ENCODE measurements around the gene PYHIN1.

The PYHIN1 gene

GRCh38 chr1:159014851-159015250 lies 83.5 kb downstream of the PYHIN1 start:
- peaks cover 19 to 58% (median 42%) of the 10 kb centered on the region in 4 experiments for H3K4me1 ChIP-seq (ENCODE audit: control extremely low read depth in 1 of 4, control insufficient read depth in 4 of 4, insufficient read depth in 4 of 4, low read length in 3 of 4)
- ChIA-PET CTCF (interaction anchor here (0.5 kb wide), 1 partner anchor 898 kb away, joined by 3 read pairs; no protein-coding TSS in a partner anchor), POLR2A (no interaction called here)
- no peak for DNase-seq
- no peak overlapping the region for H3K27ac ChIP-seq (ENCODE audit: insufficient read depth in 1 of 2, low read depth in 1 of 2, low read length in 2 of 2, poor library complexity in 1 of 2, severe bottlenecking in 2 of 2)
- no peaks in the 10 kb centered on the region for H3K27me3 ChIP-seq (replicated peaks in 2 of 5; ENCODE audit: control insufficient read depth in 4 of 5, insufficient read depth in 5 of 5, low read length in 4 of 5)
- H3K9me3 ChIP-seq (ENCODE audit: control extremely low read depth in 1 of 5, control insufficient read depth in 4 of 5, insufficient read depth in 2 of 5, low read depth in 1 of 5, low read length in 4 of 5): peaks cover 0 to 3% (median 0%) of the 10 kb centered on the region in 5 experiments
- peak overlapping the region in 2 of 7 experiments; percentile 7 to 44 for H3K4me3 ChIP-seq (ENCODE audit: control insufficient read depth in 1 of 7, extremely low read depth in 1 of 7, insufficient read depth in 4 of 7, low read depth in 2 of 7, low read length in 6 of 7)
- WGBS (ENCODE audit: insufficient coverage): no CpG with 5 or more reads among the region's 3 CpGs
- peaks cover 17 to 54% (median 35%) of the 10 kb centered on the region in 4 experiments for H3K36me3 ChIP-seq (ENCODE audit: control insufficient read depth in 4 of 4, insufficient read depth in 4 of 4, low read length in 3 of 4)

- WGBS (ENCODE audit: insufficient coverage): 5% methylated on average over 2 of the region's 4 CpGs
- peak overlapping the region in 5 of 7 experiments; percentile 8 to 61 (median 51) for H3K4me3 ChIP-seq (ENCODE audit: control insufficient read depth in 1 of 7, extremely low read depth in 1 of 7, insufficient read depth in 4 of 7, low read depth in 2 of 7, low read length in 6 of 7)
- POLR2A ChIA-PET: no interaction called here
- peaks cover 0 to 3% (median 0%) of the 10 kb centered on the region in 5 experiments for H3K9me3 ChIP-seq (ENCODE audit: control extremely low read depth in 1 of 5, control insufficient read depth in 4 of 5, insufficient read depth in 2 of 5, low read depth in 1 of 5, low read length in 4 of 5)
- CTCF ChIA-PET: interaction anchor here (0.5 kb wide), 1 partner anchor 898 kb away, joined by 3 read pairs; no protein-coding TSS in a partner anchor
- peak; percentile 84 to 95 (median 92) for DNase-seq
- H3K36me3 ChIP-seq (ENCODE audit: control insufficient read depth in 4 of 4, insufficient read depth in 4 of 4, low read length in 3 of 4): peaks cover 22 to 61% (median 40%) of the 10 kb centered on the region in 4 experiments
- no peaks in the 10 kb centered on the region for H3K27me3 ChIP-seq (replicated peaks in 2 of 5; ENCODE audit: control insufficient read depth in 4 of 5, insufficient read depth in 5 of 5, low read length in 4 of 5)
- peaks cover 19 to 56% (median 42%) of the 10 kb centered on the region in 4 experiments for H3K4me1 ChIP-seq (ENCODE audit: control extremely low read depth in 1 of 4, control insufficient read depth in 4 of 4, insufficient read depth in 4 of 4, low read length in 3 of 4)
- H3K27ac ChIP-seq (ENCODE audit: insufficient read depth in 1 of 2, low read depth in 1 of 2, low read length in 2 of 2, poor library complexity in 1 of 2, severe bottlenecking in 2 of 2): peak overlapping the region; percentile 62 to 73
Observed at GRCh38 chr1:159015440-159015909, 84.1 kb downstream of the PYHIN1 start.

- no peak for DNase-seq
- WGBS (ENCODE audit: insufficient coverage): 95% methylated on average over 4 of the region's 10 CpGs
- peaks cover 0 to 7% (median 3%) of the 10 kb centered on the region in 4 experiments for H3K4me1 ChIP-seq (ENCODE audit: control extremely low read depth in 1 of 4, control insufficient read depth in 4 of 4, insufficient read depth in 4 of 4, low read length in 3 of 4)
- no peak overlapping the region for H3K4me3 ChIP-seq (ENCODE audit: control insufficient read depth in 1 of 7, extremely low read depth in 1 of 7, insufficient read depth in 4 of 7, low read depth in 2 of 7, low read length in 6 of 7)
- H3K9me3 ChIP-seq (ENCODE audit: control extremely low read depth in 1 of 5, control insufficient read depth in 4 of 5, insufficient read depth in 2 of 5, low read depth in 1 of 5, low read length in 4 of 5): peaks cover 0 to 3% (median 0%) of the 10 kb centered on the region in 5 experiments
- no peaks in the 10 kb centered on the region for H3K27me3 ChIP-seq (replicated peaks in 2 of 5; ENCODE audit: control insufficient read depth in 4 of 5, insufficient read depth in 5 of 5, low read length in 4 of 5)
- no peak overlapping the region for H3K27ac ChIP-seq (ENCODE audit: insufficient read depth in 1 of 2, low read depth in 1 of 2, low read length in 2 of 2, poor library complexity in 1 of 2, severe bottlenecking in 2 of 2)
- POLR2A ChIA-PET: interaction anchor here (0.6 kb wide), 1 partner anchor 107 kb away, joined by 3 read pairs; no protein-coding TSS in a partner anchor
- peaks cover 20 to 63% (median 41%) of the 10 kb centered on the region in 4 experiments for H3K36me3 ChIP-seq (ENCODE audit: control insufficient read depth in 4 of 4, insufficient read depth in 4 of 4, low read length in 3 of 4)
- CTCF ChIA-PET: no interaction called here
Observed at GRCh38 chr1:159023723-159024122, 92.4 kb downstream of the PYHIN1 start.

- peaks cover 0 to 4% (median 2%) of the 10 kb centered on the region in 4 experiments for H3K4me1 ChIP-seq (ENCODE audit: control extremely low read depth in 1 of 4, control insufficient read depth in 4 of 4, insufficient read depth in 4 of 4, low read length in 3 of 4)
- DNase-seq: no peak
- no peaks in the 10 kb centered on the region for H3K27me3 ChIP-seq (replicated peaks in 2 of 5; ENCODE audit: control insufficient read depth in 4 of 5, insufficient read depth in 5 of 5, low read length in 4 of 5)
- ChIA-PET POLR2A (interaction anchor here (0.6 kb wide), 1 partner anchor 377 kb away, joined by 3 read pairs; no protein-coding TSS in a partner anchor), CTCF (no interaction called here)
- no peak overlapping the region for H3K4me3 ChIP-seq (ENCODE audit: control insufficient read depth in 1 of 7, extremely low read depth in 1 of 7, insufficient read depth in 4 of 7, low read depth in 2 of 7, low read length in 6 of 7)
- H3K36me3 ChIP-seq (ENCODE audit: control insufficient read depth in 4 of 4, insufficient read depth in 4 of 4, low read length in 3 of 4): peaks cover 20 to 64% (median 36%) of the 10 kb centered on the region in 4 experiments
- 100% methylated on average over 4 of the region's 7 CpGs for WGBS (ENCODE audit: insufficient coverage)
- no peak overlapping the region for H3K27ac ChIP-seq (ENCODE audit: insufficient read depth in 1 of 2, low read depth in 1 of 2, low read length in 2 of 2, poor library complexity in 1 of 2, severe bottlenecking in 2 of 2)
- H3K9me3 ChIP-seq (ENCODE audit: control extremely low read depth in 1 of 5, control insufficient read depth in 4 of 5, insufficient read depth in 2 of 5, low read depth in 1 of 5, low read length in 4 of 5): peaks cover 0 to 6% (median 3%) of the 10 kb centered on the region in 5 experiments
Observed at GRCh38 chr1:159025043-159025442, 93.7 kb downstream of the PYHIN1 start.
